Anterior cingulate cortex (tissue), 58 donors: ENCODE results near the gene GSTM3.
"Not testable (repeated sequence)": the region's sequence is repeated elsewhere in the genome, so short reads cannot be mapped to it uniquely, and the experiment has no call there.

Experiments used
- DNase-seq, 58 donors: peaks; one replicate each; lab custom pipeline; 2025; lab: John Stamatoyannopoulos, UW

GSTM3 gene

DNA sequence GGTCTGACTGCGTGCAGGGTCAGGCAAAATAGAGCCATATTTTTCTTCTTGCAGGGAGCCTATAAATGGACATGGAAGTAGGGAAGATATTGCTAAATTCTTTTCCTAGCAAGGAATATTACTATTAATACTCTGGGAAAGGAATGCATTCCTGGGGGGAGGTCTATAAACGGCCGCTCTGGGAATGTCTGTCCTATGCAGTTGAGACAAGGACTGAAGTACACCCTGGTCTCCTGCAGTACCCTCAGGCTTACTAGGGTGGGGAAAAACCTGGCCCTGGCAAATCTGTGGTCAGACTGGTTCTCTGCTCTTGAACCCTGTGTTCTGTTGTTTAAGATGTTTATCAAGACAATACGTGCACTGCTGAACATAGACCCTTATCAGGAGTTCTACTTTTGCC lies 31.9 kb downstream of the GSTM3 start:
- not testable (repeated sequence) for DNase-seq

DNA sequence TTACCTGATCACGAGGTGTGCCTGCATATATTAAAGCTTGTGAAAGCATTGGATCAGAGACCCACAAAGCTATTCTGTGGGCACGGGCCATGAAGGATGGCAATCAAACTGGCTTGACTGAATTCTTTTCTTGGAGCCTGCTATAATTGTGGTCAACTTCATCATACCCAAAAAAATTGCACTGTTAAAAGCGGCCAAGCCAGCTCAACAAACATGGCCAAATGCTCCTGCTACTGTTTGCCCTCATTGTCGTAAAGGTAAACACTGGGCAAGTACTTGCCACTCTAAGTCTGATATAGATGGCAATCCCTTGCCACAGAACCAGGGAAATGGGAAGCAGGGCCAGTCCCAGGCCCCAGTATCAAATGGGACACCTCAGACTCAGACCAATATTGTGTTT lies 35.4 kb downstream of the GSTM3 start:
- no peak for DNase-seq

DNA sequence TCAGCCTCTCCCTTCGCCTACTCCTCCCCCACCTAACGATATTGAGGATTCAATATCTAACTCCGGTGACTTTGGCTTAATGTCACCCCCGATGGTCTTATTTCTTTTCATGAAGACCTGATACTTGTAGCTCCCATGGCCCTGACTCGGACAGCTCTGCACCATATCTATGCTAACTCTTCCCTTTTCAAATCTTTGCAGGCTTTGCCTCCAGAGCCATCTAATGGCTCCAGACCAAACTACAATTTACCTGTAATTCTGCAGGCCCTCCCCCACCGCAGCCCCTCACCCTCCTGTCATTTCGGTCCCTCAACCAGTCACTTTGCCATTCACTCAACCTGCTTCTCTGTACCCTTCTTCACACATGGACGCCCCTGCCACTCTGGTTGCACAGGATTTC lies 36.7 kb downstream of the GSTM3 start:
- DNase-seq = no peak

DNA sequence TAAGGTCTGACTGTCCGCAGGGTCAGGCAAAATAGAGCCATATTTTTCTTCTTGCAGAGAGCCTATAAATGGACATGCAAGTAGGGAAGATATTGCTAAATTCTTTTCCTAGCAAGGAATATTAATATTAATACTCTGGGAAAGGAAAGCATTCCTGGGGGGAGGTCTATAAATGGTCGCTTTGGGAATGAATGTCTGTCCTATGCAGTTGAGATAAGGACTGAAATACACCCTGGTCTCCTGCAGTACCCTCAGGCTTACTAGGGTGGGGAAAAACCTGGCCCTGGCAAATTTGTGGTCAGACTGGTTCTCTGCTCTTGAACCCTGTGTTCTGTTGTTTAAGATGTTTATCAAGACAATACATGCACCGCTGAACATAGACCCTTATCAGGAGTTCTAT lies 37.9 kb downstream of the GSTM3 start:
- DNase-seq = not testable (repeated sequence)

DNA sequence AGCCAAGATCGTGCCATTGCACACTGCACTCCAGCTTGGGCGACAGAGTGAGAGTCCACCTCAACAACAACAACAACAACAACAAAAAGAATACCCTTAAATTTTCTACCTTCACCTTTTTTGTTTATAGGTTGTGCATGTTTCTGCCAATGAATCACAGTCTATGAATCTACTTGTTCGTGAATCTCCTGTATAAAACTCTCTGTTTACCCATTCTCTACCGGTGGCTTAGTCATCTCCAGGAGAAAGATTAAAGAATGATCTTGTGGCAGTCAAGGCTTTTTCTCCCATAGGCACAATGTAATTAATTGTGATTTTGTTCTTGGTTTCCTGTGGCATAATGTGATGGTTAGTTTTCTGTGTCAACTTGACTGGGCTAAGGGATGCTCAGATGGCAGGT lies 43.0 kb downstream of the GSTM3 start:
- DNase-seq = not testable (repeated sequence)

DNA sequence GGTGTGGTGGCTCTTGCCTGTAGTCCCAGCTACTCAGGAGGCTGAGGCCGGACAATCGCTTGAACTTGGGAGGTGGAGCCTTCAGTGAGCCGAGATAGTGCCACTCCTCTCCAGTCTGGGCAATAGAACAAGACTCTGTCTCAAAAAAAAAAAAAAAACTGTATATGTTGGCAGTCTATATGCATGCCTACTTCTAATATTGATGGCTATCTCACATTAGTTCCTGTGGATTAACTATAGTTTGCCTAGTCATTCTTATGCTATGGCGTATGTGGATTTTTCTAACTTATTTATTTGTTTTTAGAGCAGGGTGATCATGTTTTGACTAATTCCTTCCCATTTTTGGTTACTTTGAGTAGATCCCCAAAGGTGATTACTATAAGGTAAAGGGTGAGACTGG lies 43.8 kb downstream of the GSTM3 start:
- DNase-seq = no peak

DNA sequence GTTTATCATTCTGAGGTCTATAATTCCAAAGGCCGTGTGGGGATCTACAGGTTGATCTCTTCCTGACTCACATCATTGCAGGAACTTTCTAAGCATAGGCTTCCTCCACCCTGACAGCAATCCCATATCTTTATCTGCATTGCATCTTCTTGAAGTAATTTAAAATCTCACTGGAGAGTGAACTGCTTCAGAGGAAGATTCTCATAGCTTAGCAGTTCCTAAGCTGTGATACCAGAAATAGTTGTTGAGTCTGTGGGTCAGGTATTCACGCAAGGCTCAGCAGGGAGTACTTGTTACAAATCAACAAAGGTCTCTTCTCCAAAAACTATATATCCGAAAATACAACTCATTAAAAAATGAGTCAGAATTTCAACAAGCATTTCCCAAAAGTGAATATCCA lies 45.7 kb downstream of the GSTM3 start:
- not testable (repeated sequence) for DNase-seq

DNA sequence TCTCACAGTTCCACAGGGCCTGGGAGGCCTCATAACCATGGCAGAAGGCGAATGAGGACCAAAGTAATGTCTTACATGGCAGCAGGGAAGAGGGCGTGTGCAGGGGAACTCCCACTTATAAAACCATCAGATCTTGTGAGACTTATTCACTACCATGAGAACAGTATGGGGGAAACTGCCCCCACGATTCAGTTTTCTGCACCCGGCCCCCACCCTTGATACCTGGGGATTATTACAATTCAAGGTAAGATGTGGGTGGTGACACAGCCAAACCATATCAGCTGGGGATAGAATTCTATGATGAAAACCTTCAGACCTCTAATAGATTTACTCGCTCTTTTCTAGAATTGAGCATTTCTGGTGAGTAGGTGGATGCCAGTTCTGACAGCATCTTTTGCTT lies 46.4 kb downstream of the GSTM3 start:
- DNase-seq = not testable (repeated sequence)

DNA sequence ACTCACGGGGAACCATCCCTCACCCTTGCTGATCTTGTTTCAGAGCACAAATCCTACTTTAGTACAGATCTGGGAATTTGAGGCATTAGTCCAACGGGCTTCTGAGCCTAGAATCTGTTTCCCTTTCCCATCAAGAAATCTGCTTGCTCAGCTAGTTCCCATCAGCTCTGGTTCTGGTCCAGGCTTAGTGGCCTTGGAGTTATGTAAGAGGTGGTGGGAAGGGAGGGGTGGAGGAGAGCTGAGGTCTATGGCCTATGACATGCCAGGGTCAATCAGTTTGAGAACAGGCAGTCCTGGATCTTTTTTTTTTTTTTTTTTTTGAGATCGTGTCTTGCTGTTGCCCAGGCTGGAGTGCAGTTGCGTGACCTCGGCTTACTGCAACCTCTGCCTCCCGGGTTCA lies 49.1 kb downstream of the GSTM3 start:
- peak in 2 of 58 donors; percentile 7 to 41 for DNase-seq

DNA sequence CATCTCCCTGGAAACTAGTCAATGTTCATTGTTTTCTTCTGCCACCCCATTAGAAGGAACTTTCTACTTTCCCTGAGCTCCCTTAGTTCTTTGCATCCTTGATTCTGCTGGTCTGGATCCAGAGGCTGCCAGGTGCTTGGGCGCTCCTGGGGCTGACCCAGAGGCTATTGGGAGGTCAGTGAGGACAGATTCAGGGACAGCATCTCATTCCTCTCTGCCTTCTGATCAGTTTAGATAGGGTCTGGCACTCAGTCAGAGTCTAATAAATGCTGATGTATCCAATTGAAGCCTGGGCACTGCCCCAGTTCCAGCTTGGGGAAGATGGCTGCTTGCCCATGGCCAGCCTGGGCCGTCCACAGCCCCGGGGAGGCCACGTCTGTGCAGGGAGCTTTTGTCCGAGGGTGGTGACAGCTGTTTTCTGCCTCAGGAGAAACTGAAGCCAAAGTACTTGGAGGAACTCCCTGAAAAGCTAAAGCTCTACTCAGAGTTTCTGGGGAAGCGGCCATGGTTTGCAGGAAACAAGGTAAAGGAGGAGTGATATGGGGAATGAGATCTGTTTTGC lies 50.9 kb downstream of the GSTM3 start:
- DNase-seq = peak in 7 of 58 donors; percentile 4 to 69 (median 38)

DNA sequence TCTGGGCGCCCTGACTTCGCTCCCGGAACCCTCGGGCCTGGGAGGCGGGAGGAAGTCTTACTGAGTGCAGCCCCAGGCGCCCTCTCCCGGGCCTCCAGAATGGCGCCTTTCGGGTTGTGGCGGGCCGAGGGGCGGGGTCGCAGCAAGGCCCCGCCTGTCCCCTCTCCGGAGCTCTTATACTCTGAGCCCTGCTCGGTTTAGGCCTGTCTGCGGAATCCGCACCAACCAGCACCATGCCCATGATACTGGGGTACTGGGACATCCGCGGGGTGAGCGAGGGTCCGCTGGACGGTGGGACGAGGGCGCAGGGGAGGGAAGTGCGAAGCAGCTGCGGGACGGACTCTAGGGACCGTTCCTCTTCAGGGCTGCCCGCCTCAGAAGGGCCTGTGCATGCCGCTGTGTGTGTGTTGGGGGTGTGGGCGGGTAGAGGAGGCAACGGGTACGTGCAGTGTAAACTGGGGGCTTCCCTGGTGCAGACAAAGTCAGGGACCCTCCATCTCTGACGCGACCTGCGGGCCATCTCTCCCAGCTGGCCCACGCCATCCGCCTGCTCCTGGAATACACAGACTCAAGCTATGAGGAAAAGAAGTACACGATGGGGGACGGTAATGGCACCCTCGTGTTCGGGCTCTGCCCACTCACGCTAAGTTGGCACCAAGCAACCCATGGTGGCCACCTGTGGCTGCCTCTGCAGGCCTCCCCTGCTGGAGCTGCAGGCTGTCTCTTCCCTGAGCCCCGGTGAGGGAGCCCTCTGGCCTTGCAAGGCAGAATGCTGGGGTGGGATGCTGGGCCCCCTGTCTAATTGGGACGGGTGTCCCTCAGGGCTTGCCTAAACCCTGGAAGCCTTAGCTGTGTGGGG lies 53.0 kb downstream of the GSTM3 start, which contains the start of gene GSTM1:
GSTM1 (plus strand) TSS at position 177 of the 859 bp plus-strand sequence; CDS start at position 234, 57 bp downstream.
- DNase-seq = peak in 17 of 58 donors; percentile 19 to 86 (median 55)

DNA sequence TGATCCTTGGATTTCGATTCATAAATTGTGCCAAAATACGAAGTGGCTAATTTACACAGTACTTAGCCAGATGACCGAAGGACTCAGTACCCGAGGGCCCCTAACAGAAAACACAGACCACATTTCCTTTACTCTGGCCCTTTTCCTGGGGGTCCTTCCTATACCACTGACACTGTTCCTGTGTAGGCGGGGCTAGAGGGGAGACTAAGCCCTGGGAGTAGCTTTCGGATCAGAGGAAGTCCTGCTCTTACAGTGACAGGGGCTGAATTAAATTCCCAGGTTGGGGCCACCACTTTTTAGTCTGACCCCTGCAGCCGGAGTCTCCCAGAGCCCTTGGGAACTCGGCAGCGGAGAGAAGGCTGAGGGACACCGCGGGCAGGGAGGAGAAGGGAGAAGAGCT lies 53.7 kb downstream of the GSTM3 start:
- not testable (repeated sequence) for DNase-seq

DNA sequence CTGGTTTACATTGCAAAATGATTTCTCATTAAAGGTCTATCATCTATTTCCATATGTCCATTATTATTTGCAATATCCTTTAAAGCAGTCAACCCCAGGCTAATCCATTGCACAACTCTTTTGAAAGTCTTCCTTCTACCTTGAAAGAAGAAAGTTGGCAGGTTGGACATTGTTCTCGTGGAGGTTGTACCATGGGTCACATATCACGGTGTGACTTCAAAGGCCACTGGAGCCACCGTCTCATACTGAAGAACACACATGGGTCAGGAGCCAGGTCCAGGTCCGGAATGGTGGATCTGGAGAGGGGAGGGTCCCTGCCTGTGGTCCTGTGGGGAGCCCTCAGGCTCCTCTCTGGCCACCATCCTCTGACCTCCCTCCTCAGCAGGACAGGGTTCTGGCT lies 54.9 kb downstream of the GSTM3 start:
- DNase-seq = not testable (repeated sequence)

DNA sequence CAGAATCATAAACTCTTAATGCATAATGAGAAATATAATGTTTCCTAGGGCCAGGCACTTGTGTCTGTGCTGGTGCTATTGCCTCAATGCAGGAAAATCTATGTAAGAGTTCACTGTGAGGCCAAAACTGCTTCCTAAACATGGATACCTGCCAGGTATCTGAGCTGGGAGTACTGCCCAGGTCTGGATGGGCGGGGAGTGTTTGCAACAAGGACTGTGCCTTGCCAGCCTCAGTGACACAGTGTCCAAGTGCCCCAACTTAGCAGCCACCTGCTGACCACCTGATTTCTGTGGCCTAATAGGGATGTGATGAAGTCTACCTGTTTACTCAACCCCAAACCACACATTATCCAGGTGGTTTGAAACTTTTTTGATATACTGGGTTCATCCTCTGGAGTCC lies 55.4 kb downstream of the GSTM3 start:
- DNase-seq = not testable (repeated sequence)

DNA sequence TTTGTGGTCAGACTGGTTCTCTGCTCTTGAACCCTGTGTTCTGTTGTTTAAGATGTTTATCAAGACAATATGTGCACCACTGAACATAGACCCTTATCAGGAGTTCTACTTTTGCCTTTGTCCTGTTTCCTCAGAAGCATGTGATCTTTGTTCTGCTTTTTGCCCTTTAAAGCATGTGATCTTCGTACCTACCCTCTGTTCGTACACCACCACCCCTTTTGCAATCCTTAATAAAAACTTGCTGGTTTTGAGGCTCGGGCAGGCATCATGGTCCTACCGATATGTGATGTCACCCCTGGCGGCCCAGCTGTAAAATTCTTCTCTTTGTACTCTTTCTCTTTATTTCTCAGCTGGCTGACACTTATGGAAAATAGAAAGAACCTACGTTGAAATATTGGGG lies 56.1 kb downstream of the GSTM3 start:
- not testable (repeated sequence) for DNase-seq
